ENCODE results near the gene DAP. TPM values are rescaled to one million over a fixed set of nuclear protein-coding genes. Genes with fewer than 3 reads are reported as not detected.

Gene DAP
- total RNA-seq, 4 donors from 2014 or later = 33.6 to 71.4 (median 47.9) TPM

GRCh38 chr5:10778179-10778910, 17.3 kb upstream of the DAP start:
- H3K27ac ChIP-seq = no peak overlapping the region
- no peak overlapping the region for H3K4me3 ChIP-seq
- no peaks in the 10 kb centered on the region for H3K27me3 ChIP-seq
- DNase-seq = no peak
- intact Hi-C loops (cut with DNase I; ENCODE audit: low total_unique reads) = no loop called here
- in situ Hi-C loops (cut with MboI; ENCODE audit: low pct_ligation_motif_present in 1 of 4, low pct_unique_long_range_greater_than_20kb in 1 of 4, low sequenced_read_pairs in 3 of 4) = no loop called here
- TF ChIP-seq POLR2AphosphoS5 (IDR thresholded peaks at IDR 0.05) = no peak
- TF ChIP-seq, protein P1, sequence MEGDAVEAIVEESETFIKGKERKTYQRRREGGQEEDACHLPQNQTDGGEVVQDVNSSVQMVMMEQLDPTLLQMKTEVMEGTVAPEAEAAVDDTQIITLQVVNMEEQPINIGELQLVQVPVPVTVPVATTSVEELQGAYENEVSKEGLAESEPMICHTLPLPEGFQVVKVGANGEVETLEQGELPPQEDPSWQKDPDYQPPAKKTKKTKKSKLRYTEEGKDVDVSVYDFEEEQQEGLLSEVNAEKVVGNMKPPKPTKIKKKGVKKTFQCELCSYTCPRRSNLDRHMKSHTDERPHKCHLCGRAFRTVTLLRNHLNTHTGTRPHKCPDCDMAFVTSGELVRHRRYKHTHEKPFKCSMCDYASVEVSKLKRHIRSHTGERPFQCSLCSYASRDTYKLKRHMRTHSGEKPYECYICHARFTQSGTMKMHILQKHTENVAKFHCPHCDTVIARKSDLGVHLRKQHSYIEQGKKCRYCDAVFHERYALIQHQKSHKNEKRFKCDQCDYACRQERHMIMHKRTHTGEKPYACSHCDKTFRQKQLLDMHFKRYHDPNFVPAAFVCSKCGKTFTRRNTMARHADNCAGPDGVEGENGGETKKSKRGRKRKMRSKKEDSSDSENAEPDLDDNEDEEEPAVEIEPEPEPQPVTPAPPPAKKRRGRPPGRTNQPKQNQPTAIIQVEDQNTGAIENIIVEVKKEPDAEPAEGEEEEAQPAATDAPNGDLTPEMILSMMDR (IDR thresholded peaks at IDR 0.05) = no peak
- no peak for TF ChIP-seq EP300 (IDR thresholded peaks at IDR 0.05; ENCODE audit: low read depth)
- no peak for TF ChIP-seq POLR2A (IDR thresholded peaks at IDR 0.05)
- 48 to 55% methylated on average over 2 of the region's 2 CpGs for WGBS, 2 donors (ENCODE audit: low coverage in 1 of 2)
- H3K9me3 ChIP-seq = no peaks in the 10 kb centered on the region
- H3K36me3 ChIP-seq = no peaks in the 10 kb centered on the region
- no peaks in the 10 kb centered on the region for H3K4me1 ChIP-seq

DNA sequence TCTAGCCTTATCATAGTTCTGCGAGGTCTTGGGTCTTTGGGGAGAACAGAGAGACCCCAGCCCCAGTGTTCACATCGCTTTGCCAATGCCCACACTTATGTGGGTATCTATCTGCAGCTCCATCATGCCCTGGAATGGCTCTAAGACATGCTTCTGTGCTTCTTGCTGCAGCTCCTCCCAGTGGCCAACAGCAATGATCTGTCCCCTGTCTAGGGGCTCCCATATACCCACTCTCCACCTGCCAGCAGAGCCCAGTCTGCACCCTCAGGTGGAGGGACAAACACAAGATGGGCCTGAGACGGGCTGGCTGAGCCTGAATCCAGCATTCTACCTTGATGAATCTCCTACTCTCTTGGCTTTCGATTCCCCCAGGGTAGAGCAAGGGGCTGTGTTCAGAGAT, 14.6 kb upstream of the DAP start:
- H3K27me3 ChIP-seq = no peaks in the 10 kb centered on the region
- H3K4me1 ChIP-seq = no peaks in the 10 kb centered on the region
- no peaks in the 10 kb centered on the region for H3K9me3 ChIP-seq
- no peak overlapping the region for H3K27ac ChIP-seq
- in situ Hi-C loops (cut with MboI; ENCODE audit: low pct_ligation_motif_present in 1 of 4, low pct_unique_long_range_greater_than_20kb in 1 of 4, low sequenced_read_pairs in 3 of 4) = no loop called here
- no peaks in the 10 kb centered on the region for H3K36me3 ChIP-seq
- TF ChIP-seq POLR2A (IDR thresholded peaks at IDR 0.05) (no peak), POLR2AphosphoS5 (IDR thresholded peaks at IDR 0.05) (no peak)
- WGBS, 2 donors (ENCODE audit: low coverage in 1 of 2) = 85% methylated on average over 4 of the region's 4 CpGs; no CpG with 5 or more reads in 1 of the 2 donors
- intact Hi-C loops (cut with DNase I; ENCODE audit: low total_unique reads) = no loop called here
- DNase-seq = no peak
- H3K4me3 ChIP-seq = no peak overlapping the region

DNA sequence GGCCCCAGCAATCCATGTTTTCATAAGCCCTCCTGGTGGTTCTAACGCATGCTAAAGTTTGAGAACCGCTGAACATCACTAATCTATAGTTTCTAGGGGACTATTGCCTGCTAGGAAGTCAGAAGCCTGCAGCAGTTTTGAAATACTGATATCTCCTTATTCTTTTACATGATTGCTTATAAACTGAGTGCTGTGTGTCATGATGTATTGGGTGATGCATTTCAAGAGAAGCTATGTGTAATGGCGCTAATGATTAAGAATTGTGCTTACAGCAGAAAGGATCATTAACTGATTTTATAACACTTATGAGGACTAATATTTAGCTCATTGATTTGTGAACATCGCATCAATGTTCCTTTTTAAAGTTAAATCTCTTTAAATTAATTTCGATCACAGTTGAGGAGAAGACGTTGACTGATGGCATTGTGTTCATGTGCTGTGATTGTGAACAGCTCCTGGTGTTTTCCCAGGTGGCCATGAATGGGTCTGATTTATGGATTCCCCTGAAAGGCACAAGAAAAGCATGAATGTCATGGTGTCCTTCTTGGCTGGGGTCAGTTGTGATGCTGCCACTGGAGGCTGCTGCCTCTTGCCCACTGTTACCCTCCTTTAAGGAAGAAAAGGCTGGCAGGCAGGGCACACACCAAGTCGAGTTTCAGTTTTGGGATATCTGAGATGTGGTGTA, 12.0 kb upstream of the DAP start:
- TF ChIP-seq EP300 (IDR thresholded peaks at IDR 0.05; ENCODE audit: low read depth) (no peak), POLR2A (IDR thresholded peaks at IDR 0.05) (no peak), POLR2AphosphoS5 (IDR thresholded peaks at IDR 0.05) (no peak)
- TF ChIP-seq, protein P1 (IDR thresholded peaks at IDR 0.05) = no peak
- H3K4me3 ChIP-seq = no peak overlapping the region
- intact Hi-C loops (cut with DNase I; ENCODE audit: low total_unique reads) (no loop called here), in situ Hi-C loops (cut with MboI; ENCODE audit: low pct_ligation_motif_present in 1 of 4, low pct_unique_long_range_greater_than_20kb in 1 of 4, low sequenced_read_pairs in 3 of 4) (no loop called here)
- H3K4me1 ChIP-seq = no peaks in the 10 kb centered on the region
- no peak for DNase-seq
- no peaks in the 10 kb centered on the region for H3K36me3 ChIP-seq
- H3K27ac ChIP-seq = no peak overlapping the region
- peaks cover 3% of the 10 kb centered on the region for H3K27me3 ChIP-seq
- H3K9me3 ChIP-seq = no peaks in the 10 kb centered on the region
- WGBS, 2 donors (ENCODE audit: low coverage in 1 of 2) = 89 to 92% methylated on average over 4 to 7 of the region's 7 CpGs

GRCh38 chr5:10768328-10768899, 7.4 kb upstream of the DAP start:
- Histone ChIP-seq H3K36me3 (no peaks in the 10 kb centered on the region), H3K27me3 (peaks cover 3% of the 10 kb centered on the region), H3K4me3 (no peak overlapping the region), H3K4me1 (no peaks in the 10 kb centered on the region), H3K27ac (no peak overlapping the region), H3K9me3 (no peaks in the 10 kb centered on the region)
- no peak for DNase-seq
- TF ChIP-seq POLR2AphosphoS5 (IDR thresholded peaks at IDR 0.05) = no peak
- TF ChIP-seq, protein P1 (IDR thresholded peaks at IDR 0.05) = no peak
- TF ChIP-seq EP300 (IDR thresholded peaks at IDR 0.05; ENCODE audit: low read depth) = no peak
- TF ChIP-seq POLR2A (IDR thresholded peaks at IDR 0.05) = no peak
- in situ Hi-C loops (cut with MboI; ENCODE audit: low pct_ligation_motif_present in 1 of 4, low pct_unique_long_range_greater_than_20kb in 1 of 4, low sequenced_read_pairs in 3 of 4) (no loop called here), intact Hi-C loops (cut with DNase I; ENCODE audit: low total_unique reads) (no loop called here)
- 48 to 58% methylated on average over 3 of the region's 3 CpGs for WGBS, 2 donors (ENCODE audit: low coverage in 1 of 2)

Data from transverse colon (tissue), 4 donors.